ENCODE results near the gene ZBTB33.

DNA sequence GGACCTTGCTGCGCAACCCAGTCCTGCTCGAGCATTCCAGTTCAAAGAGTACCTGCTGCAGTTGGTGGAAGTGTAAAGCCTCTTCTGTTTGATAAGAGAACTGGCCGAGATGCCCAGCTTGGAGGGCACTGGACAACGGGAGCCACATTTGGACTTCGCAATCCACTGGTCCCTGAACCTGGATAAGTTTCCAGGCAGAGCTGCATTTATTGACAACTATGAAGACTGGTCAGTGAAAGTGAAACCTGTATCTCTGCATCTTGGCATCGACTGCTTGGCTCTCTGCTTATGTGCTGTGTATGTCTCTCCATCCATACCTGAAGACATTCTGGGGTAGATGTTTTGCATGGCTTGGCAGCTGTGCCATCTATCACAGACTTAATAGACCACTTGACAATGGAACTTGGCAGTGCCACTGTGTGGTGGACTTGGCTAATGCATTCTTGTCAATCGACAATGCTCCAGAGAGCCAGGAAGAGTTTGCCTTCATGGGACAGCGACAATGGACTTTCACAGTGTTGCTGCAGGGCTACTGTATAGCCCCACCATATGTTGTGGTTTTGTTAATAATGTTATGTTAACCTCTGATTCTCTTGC lies 43.5 kb upstream of the ZBTB33 start:
- TF ChIP-seq, protein P1, sequence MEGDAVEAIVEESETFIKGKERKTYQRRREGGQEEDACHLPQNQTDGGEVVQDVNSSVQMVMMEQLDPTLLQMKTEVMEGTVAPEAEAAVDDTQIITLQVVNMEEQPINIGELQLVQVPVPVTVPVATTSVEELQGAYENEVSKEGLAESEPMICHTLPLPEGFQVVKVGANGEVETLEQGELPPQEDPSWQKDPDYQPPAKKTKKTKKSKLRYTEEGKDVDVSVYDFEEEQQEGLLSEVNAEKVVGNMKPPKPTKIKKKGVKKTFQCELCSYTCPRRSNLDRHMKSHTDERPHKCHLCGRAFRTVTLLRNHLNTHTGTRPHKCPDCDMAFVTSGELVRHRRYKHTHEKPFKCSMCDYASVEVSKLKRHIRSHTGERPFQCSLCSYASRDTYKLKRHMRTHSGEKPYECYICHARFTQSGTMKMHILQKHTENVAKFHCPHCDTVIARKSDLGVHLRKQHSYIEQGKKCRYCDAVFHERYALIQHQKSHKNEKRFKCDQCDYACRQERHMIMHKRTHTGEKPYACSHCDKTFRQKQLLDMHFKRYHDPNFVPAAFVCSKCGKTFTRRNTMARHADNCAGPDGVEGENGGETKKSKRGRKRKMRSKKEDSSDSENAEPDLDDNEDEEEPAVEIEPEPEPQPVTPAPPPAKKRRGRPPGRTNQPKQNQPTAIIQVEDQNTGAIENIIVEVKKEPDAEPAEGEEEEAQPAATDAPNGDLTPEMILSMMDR (IDR thresholded peaks at IDR 0.05; ENCODE audit: borderline replicate concordance, extremely low read depth, low read length, poor library complexity, severe bottlenecking) = no peak
- no peak for TF ChIP-seq EZH2 (IDR thresholded peaks at IDR 0.05; ENCODE audit: borderline replicate concordance, low read depth, low read length, severe bottlenecking)
